ENCODE results near the gene CDK5RAP1.

DNA sequence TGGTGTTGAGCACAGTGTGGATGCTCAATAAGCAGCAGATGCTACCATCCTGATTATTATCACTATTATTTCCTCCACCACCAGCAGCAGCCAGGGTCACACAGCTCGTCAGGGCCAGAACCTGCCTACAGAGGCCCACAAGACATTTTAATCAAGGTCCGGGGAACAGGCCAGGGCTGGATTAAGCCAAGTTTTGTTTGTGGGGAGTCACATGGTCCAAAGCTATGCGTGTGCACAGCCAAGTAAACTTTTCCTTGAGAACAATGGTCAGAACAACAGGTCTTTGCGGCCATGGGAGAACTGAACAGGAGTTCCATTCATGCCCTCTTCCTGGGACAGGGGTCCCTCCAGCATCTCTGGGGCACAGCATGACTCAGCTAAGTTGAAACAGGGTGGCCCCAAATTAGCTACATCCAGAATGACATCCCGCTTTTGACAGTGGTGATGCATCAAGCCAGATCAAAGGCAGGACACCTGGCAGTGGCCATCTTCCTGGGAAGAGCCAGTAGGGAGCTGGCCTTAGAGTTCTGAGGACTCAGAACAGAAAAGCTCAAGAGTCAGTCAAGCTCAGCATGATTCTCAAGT is 30.6 kb upstream of the CDK5RAP1 start:
- TF ChIP-seq, protein P1, sequence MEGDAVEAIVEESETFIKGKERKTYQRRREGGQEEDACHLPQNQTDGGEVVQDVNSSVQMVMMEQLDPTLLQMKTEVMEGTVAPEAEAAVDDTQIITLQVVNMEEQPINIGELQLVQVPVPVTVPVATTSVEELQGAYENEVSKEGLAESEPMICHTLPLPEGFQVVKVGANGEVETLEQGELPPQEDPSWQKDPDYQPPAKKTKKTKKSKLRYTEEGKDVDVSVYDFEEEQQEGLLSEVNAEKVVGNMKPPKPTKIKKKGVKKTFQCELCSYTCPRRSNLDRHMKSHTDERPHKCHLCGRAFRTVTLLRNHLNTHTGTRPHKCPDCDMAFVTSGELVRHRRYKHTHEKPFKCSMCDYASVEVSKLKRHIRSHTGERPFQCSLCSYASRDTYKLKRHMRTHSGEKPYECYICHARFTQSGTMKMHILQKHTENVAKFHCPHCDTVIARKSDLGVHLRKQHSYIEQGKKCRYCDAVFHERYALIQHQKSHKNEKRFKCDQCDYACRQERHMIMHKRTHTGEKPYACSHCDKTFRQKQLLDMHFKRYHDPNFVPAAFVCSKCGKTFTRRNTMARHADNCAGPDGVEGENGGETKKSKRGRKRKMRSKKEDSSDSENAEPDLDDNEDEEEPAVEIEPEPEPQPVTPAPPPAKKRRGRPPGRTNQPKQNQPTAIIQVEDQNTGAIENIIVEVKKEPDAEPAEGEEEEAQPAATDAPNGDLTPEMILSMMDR (IDR thresholded peaks at IDR 0.05 in 8 of 11, conservative IDR thresholded peaks at IDR 0.05 in 3 of 11), result no peak
- no peak for TF ChIP-seq POLR2AphosphoS5 (IDR thresholded peaks at IDR 0.05)

Data from spleen (tissue), 7 donors.